ENCODE results near the gene PAK1.
"Not testable (repeated sequence)": the region's sequence is repeated elsewhere in the genome, so short reads cannot be mapped to it uniquely, and the experiment has no call there.

PAK1 gene

DNA sequence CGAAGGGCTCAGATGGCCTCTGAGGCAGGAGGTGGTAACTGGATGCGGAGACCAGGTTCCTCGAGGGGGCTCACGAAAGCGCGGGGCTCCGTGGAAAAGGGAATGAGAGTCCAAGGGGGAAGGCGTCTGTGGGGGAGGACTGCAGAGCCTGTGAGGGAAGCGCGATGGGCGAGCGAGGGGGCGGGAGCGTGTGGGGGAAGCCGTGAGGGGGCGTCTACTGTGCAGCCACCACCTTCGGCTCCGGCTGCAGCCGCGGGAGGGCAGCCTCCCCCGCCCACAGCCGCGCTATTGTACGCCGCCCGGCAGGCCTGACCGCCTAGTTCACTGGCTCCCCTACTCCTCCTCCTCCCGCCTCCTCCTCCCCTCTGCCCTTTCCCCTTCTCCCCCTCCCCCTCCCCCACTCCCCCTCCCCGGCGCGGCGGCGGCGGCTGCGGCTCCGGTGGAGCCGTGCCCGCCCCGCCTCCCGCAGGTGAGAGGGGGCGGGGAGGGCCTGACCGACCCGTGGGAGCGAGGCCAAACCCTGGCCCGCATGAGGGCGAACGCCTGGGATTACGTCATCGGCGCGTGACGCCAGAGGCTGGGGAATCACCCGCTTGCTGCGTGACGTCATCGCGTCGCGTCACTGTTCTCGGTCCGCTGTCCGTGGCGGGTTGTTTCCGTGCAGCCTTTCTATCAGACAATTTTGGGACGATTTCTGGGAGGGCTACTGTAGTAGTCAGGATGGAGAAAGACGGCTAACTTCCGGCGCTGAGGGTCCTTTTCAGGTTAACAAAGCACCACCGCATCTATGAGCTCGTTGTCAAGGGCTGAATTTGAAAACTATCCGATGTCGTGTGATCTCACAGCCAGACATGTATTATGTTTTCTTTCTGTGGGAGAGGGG lies at the start of gene PAK1:
PAK1 (minus strand) TSS at position 294 of the 883 bp plus-strand sequence. CDS start 81,574 bp downstream, outside the sequence.
- DNase-seq (ENCODE audit: low spot score) = peak; percentile 77

- no peak for DNase-seq (ENCODE audit: low spot score)
Measured at GRCh38 chr11:77522215-77522614, 48.3 kb upstream of the PAK1 start.

- no peak for DNase-seq (ENCODE audit: low spot score)
Measured at GRCh38 chr11:77519847-77520246, 46.0 kb upstream of the PAK1 start.

DNA sequence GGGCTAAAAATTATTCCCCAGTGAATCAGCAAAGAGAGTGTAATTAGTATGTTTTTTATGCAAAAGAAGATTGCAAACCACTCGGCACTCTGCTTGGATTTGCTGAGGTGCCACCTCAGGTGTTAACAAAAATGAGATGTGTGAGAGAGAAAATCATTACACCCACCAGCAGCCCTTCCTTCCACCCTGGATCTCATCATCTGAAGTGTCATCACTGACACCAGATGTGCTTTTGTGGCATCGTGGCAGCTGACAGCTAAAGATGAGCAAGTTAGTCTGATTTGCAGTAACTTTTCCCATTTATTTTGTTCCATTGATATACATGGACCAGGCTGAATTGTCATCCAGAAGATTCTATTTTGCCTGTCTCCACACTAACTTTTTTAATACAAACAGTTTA lies 44.6 kb upstream of the PAK1 start:
- DNase-seq (ENCODE audit: low spot score) = no peak

- DNase-seq (ENCODE audit: low spot score) = no peak
Measured at GRCh38 chr11:77517753-77518152, 43.9 kb upstream of the PAK1 start.

- DNase-seq (ENCODE audit: low spot score) = no peak
Measured at GRCh38 chr11:77517226-77517625, 43.3 kb upstream of the PAK1 start.

DNA sequence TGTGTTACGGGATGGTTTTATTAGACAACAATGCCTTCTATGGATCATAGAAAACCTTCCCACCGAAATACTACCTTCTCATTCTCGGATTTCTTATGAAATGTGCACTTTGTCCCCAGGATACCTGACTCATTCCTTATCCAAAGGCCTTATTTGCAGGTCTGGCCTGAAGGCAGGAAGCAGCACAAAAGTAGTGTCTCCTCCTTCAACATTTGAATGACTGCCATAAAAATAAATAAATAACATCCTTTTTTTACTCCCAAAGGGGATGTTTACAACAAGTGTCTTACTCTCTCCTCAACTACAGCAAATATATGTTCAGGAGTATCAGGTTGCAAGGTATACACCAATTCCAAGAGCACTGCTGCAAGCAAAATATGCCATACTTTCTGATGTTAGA lies 41.6 kb upstream of the PAK1 start:
- DNase-seq (ENCODE audit: low spot score) = no peak

DNA sequence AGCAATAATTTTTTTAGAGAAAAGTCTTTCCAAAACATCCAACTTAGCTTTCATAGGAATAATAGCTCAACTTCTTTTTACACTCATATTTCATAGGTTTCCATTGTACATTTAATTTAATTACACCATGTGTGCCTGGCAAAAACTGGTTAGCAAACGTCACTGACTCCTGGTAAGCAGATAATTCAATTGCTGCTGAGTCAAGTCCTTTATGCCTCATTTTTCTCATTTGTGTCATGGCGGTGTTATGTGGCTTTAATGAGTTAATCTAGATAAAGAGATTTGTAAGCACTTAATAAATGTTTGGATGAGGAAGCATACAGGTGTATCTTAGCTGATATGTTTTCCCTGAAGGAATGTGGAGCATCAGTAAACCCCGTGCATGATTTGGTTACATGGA lies 41.2 kb upstream of the PAK1 start:
- DNase-seq (ENCODE audit: low spot score) = no peak

GRCh38 chr11:77512092-77512491 lies 38.2 kb upstream of the PAK1 start:
- DNase-seq (ENCODE audit: low spot score) = no peak

DNA sequence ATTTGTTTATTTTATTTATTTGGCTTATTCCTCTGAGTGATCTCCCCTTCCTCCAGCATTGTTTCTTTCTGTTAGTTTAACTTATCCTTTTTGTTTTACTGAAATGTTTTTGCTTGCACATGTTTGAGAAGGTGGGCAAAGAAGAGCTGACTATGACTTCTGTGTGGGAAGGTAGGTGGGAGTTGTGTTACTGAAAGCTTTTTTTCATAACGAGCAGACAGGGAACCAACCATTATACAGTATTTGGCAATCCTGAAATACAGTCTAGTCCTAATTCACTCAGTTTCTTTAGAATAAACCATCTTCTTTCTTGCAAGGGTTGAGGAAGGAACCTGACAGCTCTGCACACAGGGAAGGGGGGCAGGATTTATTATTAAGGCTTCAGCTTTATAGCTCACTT lies 37.0 kb upstream of the PAK1 start:
- no peak for DNase-seq (ENCODE audit: low spot score)

DNA sequence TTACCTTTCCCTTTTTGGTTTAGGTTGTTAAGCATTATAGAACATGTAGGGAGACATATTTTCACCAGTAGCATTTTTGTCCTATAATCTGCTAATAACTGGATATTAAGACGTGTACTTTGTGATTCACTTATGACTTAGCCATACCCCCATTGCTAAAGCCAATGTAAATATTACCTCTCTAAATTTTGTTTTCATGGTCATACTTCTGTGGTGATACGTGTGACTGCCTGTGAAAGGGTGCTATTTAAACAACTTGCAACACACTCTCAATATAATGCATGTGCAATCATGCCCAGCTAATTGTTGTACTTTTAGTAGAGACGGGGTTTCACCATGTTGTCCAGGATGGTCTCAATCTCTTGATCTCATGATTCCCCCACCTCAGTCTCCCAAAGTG lies 36.2 kb upstream of the PAK1 start:
- DNase-seq (ENCODE audit: low spot score) = no peak

DNA sequence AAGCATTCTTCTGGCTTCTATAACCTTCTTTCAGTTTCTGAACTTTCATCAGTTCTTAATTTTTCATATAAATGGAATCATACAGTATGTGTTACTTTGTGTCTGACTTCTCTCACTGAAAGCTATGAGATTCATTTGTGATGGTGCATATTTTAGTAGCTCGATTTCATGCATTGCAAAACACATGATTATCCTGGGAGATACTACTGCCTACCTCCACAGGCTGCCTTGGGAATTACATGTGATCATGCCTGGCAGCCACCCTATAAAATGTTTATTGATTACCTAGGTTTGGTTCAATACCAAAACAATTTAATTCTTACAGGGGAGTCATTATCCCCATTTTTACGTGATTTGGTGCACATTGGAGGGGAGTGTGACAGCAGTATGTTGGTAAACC lies 34.1 kb upstream of the PAK1 start:
- DNase-seq (ENCODE audit: low spot score) = no peak

DNA sequence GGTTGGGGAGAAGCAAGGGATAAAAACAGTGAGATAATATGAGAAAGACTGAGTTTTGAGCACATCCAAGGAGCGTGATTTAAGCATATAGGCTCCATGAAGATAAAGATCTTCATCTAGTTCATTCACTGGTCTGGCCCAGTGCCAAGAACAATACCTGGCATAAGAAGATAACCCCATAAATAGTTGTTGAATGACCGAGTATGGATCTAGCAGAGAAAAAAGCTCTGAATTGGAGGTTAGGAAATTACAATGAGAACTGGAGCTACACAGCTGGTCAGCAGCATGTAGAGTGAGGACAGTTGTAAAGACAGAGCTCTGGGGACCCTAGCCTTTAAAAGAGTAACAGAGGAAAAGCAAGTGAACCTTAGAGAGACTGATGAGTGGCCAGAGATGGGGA lies 33.0 kb upstream of the PAK1 start:
- DNase-seq (ENCODE audit: low spot score) = no peak

- no peak for DNase-seq (ENCODE audit: low spot score)
Measured at GRCh38 chr11:77505956-77506355, 32.1 kb upstream of the PAK1 start.

- DNase-seq (ENCODE audit: low spot score) = no peak
Measured at GRCh38 chr11:77503006-77503405, 29.1 kb upstream of the PAK1 start.

DNA sequence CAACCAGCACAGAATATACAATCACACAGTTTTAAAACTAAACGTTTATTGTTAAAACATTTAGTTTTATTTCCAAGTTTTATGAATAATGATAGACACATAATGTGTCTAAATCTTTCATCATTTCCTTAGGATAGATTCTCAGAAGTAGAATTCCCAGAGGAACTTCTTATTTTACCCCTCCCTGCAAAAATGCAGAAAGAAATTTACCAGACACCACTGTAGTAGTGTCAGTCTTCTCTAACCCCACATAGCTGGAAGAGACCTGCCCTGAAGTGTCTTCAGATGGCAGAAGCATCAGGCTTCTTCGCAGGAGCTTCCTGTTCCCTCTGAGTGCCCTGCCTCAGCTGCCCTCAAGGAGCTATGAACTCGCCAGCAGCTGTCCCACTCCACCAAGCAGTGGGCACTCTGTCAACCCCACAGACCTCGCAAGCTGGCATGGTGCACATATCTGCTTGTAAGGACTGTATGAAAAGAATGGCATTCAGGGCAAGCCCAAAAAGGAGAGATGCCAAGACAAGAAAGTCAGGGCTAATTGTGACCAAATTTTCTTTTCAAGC lies 28.5 kb upstream of the PAK1 start:
- no peak for DNase-seq (ENCODE audit: low spot score)

- DNase-seq (ENCODE audit: low spot score) = no peak
Measured at GRCh38 chr11:77501758-77502157, 27.9 kb upstream of the PAK1 start.

- DNase-seq (ENCODE audit: low spot score) = no peak
Measured at GRCh38 chr11:77497368-77497767, 23.5 kb upstream of the PAK1 start.

DNA sequence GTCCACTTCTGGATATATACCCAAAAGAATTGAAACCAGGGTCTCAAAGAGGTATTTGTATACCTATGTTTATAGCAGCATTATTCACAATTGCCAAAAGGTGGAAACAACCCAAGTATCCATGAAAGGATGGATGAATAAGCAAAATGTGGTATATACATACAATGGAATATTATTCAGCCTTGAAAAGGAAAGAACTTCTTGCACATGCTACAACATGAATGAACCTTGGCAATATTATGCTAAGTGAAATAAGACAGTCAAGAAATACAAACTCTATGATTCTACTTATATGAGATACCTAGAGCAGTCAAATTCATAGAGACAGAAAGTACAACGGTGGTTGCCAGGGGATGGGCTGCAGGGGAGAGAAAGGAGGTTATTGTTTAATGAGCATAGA lies 21.6 kb upstream of the PAK1 start:
- no peak for DNase-seq (ENCODE audit: low spot score)

DNA sequence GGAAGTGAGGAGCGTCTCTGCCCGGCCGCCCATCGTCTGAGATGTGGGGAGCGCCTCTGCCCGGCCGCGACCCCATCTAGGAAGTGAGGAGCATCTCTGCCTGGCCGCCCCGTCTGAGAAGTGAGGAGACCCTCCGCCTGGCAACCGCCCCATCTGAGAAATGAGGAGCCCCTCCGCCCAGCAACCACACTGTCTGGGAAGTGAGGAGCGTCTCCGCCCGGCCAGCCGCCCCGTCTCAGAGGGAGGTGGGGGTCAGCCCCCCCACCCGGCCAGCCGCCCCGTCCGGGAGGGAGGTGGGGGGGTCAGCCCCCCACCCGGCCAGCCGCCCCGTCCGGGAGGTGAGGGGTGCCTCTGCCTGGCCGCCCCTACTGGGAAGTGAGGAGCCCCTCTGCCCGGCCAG lies 16.1 kb upstream of the PAK1 start:
- DNase-seq (ENCODE audit: low spot score) = not testable (repeated sequence)

- DNase-seq (ENCODE audit: low spot score) = no peak
Measured at GRCh38 chr11:77487790-77488189, 13.9 kb upstream of the PAK1 start.

DNA sequence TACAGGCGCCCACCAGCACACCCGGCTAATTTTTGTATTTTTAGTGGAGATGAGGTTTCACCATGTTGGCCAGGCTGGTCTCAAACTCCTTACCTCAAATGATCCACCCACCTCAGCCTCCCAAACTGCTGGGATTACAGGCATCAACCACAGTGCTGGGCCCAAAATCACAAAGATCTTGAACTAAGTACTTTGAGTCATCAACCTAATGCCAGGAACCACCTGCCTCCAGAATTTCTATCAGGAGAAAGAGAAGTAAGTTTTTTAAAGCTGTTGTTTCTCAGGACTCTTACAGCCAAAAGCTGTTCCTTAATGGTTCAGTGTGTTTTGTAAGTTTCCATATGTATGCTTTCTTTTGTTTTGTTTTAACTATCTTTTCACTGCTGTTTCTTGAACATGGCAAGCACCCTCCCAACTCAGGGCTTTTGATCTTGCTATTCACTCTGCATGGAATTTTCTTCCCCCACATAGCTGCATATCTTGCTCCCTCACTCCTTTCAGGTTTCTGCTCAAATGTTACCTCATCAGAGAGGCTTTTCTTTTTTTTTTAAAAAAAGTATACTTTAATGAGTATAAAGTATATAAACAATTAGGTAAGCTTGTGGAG lies 6.0 kb upstream of the PAK1 start:
- no peak for DNase-seq (ENCODE audit: low spot score)

DNA sequence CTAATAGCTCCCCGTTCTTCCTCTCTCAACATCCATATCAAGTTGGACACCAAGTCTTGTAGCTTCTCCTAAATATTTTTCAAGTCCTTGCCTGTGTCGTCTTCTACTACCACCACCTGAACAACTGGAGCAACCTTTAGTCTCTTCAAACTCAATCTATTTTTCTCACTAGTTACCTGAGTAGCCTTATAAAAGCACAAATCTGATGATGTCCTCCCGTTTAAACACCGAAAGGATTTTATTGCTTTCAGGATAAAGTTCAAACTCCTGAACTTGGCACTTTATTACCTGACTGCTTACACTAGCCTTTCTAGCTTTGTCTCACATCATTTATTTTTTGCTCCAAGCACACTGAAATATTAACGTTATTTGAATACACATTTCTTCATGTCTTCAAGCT lies 1.3 kb upstream of the PAK1 start:
- DNase-seq (ENCODE audit: low spot score) = no peak
